ENCODE data around the gene RIPOR3.

Gene RIPOR3, protein sequence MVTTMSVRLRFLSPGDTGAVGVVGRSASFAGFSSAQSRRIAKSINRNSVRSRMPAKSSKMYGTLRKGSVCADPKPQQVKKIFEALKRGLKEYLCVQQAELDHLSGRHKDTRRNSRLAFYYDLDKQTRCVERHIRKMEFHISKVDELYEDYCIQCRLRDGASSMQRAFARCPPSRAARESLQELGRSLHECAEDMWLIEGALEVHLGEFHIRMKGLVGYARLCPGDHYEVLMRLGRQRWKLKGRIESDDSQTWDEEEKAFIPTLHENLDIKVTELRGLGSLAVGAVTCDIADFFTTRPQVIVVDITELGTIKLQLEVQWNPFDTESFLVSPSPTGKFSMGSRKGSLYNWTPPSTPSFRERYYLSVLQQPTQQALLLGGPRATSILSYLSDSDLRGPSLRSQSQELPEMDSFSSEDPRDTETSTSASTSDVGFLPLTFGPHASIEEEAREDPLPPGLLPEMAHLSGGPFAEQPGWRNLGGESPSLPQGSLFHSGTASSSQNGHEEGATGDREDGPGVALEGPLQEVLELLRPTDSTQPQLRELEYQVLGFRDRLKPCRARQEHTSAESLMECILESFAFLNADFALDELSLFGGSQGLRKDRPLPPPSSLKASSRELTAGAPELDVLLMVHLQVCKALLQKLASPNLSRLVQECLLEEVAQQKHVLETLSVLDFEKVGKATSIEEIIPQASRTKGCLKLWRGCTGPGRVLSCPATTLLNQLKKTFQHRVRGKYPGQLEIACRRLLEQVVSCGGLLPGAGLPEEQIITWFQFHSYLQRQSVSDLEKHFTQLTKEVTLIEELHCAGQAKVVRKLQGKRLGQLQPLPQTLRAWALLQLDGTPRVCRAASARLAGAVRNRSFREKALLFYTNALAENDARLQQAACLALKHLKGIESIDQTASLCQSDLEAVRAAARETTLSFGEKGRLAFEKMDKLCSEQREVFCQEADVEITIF

DNA sequence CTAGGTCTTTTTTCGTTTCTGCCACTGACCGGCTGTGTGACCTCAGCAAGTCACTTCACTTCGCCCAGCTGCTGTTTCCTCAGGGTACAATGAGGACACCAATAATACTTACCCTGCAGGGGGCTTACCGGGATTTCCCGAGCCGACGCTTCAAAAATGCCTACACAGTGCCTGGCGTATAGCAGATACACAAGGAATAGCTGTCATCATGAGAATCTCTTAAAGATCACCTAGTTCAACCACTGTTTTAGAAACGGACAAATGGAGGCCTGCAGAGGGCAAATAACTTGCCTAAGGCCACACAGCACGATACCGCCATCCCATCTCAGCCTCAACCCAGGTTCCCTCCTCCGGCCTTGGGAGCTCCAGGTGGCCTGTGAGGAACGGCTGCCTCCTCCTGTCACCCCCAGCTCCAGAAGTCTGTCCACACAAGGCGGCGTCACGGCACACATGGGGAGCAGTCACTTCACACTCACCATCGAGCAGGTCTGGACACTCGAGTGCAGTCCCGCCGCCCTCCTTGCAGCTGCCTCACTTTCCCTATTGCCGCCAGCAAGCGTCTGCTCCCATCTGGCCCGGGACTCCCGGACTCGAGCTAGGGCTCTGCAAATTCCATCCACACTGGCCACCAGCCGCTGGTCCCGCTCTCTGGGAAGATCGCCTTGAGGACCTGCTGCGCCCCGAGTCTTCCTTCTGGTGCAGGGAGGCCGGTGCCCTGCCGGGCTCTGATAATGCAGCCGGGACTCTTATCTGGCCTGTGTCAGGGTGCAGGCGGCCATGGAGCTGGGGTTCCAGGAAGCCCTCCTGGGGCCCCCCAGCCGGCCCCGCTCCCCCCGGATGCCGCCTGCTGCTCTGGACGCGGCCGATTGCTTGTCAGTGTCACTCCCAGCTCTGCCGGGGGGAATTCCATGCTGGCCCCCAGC, at the start of gene RIPOR3:
RIPOR3 (minus strand) TSS at position 893 of the 923 bp plus-strand sequence; CDS start at position 479, 414 bp downstream.
- DNase-seq = no peak

DNA sequence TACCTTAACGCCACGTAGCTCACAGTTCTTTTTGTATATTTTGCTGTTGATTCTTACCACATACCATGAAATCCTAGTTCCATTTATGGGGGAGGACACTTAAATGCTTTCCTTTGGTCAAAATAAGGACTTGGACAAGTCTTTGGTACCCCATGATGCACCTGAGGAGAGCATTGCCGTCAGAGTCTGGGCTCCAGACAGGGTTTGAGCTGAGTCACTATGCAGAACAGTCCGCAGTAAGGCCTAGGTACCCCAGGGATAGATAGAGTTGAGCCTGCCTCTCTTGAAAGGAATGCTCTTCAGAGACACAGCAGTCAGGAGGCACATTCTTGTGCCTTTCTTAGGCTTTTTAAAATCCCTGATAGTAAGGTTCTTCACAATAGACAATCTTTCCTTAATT, 46.0 kb upstream of the RIPOR3 start:
- no peak for DNase-seq

DNA sequence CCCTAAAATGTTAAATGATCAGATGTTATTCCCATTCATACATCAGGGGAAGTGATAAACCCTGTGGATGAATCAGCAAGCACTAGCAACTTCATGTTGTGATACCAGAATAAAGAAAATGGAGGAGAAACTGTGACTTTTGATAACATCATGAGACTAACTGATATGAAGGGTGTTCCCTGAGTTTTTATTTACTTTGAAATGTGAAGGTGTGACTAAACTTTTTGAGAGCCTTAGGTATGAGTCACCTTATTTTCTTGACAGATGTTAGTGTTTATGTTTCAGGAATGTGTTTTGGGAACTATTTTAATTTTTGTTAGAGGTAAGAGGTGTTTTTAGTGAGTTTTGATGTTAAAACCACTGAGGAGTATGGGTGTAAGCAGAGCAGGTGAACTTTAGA, 44.5 kb upstream of the RIPOR3 start:
- peak in 1 of 2 experiments; percentile 80 for DNase-seq

DNA sequence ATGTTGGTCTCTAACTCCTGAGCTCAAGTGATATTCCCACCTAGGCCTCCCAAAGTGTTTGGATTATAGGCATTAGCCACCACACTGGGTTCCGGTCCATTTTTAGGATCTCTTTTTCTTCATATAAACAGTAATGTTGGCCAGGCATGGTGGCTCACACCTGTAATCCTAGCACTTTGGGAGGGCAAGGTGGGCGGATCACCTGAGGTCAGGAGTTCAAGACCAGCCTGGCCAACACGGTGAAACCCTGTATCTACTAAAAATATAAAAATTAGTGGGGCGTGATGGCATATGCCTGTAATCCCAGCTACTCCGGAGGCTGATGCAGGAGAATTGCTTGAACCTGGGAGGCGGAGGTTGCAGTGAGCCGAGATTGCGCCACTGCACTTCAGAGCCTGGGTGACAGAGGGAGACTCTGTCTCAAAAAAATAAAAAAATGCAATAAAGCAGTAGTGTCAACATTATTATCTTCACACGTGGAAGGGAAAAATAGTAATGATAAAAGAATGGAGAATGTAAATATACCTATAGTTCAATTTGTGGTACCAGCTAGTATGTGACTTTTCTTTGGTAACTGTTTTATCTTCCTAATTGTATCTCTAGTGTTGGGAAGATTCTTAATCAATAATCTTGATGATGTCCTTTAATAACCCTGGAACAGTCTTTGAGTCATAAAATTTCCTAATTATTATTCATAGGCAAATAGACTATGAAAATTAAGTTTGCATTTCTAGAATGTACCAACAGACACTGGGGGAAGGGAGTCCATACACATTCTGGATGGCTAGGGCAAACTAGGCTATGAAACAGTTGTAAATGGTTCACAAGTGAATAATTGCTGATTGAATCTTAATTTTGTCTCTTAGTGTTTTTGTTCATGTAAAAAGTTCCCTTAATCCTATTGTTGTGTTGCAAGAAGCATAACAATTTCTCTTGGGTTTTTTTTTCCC, 43.7 kb upstream of the RIPOR3 start:
- no peak for DNase-seq

DNA sequence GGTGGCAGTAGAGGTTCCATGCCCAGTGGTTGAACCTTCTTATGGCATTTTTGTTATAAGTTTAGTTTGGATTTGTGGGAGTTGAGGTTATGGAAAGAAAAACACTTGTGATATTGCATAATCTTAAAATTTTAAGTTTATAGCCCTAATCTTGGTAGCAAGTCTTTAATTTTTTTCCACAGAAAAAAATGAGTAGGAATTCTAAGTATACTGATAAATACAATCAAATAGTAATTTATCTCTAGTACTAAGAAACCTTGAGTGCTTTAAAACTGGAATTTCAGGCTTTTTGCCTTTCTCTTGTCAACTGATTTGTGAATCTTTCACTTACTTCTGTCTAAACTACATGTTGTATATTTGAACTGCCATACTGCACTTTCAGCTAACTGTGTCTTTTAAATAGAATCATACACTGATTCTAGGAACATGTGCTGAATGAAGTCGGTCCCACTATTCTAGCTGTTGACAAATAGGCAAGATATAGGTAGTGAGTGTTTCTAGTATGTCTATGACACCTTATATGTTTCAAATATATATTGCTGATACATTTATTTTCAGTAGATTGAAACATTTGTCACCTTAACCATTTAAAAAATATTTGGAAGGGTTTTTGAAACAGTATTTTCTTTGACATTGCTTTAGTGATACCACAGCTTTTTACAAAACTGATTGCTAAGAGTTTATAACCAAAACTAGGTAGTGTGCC, 42.5 kb upstream of the RIPOR3 start:
- no peak for DNase-seq

DNA sequence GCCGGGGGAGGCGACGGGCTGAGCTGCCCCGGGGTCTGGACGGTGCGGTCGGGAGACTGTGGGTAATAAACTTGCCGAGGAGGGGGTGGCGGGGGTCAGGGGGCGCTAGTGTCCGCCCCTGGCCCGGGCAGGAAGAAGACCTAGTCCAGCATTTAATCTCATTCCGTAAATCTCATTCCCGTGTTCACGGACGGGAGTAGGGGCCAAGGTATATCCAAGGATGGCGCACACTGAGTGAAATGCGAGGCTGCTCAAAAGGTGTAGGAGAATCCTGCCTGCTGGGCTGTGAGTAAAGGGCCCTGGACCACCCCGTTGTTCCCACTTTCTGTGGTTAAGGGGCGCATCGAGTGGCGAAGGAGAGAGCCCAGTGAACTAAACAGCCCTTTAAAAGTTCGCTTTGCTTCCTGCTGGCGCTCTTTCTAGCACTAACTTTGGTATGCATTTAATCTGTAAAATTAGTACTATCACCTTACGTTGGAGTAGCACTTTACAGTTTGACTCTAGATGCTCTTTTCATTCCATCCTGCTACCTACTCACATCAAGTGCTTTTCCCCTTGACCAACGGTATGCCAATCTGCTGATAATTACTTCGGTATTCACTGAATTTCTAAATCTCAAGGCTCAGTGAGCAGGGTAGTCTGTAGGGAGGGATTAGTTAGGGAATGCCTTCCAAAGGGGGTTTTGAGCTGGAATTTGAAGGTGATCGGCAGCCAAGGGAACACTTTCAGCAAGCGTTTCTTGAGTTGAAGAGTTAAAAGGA, 40.8 kb upstream of the RIPOR3 start:
- DNase-seq = peak in 1 of 2 experiments; percentile 36

DNA sequence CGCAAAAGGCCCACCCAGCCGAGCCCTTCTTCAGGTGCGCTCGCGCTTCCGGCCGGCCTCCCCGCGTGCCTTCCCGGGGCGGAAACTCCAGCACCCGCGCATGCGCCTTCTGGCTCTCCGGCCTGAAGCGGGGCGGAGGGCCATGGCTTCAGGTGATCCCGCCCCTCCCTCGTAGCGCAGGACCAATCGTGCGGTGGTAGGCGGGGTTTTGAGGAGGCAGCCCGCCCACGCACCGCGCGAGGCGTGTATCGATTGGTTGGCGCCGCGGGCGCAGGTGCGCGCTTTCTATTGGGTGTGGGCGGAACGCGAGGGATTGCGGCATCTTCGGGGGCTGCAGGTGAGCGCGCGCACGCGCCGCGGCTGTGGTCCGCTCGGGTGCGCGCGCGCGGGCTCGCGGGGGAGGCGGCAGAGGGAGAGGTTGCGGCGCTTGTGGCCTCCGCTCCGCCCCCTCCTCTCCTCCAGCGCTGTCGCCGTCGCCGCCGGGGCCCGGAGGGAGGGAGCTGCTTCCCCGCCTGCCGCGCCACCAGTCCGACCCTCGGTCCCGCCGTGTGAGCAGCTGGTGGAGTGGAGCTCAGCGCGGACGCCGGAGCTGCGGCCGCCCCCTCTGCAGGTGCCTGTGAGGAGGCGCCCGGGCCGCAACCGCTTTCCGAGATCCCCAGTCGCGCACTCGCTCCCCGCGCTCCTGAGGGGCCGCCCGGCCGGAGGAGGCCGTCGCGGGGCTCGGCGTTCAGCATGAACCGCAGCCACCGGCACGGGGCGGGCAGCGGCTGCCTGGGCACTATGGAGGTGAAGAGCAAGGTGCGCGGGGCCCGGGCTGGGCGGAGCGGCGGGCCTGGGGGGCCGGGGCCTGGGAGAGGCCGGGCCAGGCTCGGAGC, 40.0 kb upstream of the RIPOR3 start, which contains the start of gene PARD6B:
PARD6B (plus strand) TSS at position 526 of the 875 bp plus-strand sequence; CDS start at position 733, 207 bp downstream.
- DNase-seq = peak; percentile 94 to 99

DNA sequence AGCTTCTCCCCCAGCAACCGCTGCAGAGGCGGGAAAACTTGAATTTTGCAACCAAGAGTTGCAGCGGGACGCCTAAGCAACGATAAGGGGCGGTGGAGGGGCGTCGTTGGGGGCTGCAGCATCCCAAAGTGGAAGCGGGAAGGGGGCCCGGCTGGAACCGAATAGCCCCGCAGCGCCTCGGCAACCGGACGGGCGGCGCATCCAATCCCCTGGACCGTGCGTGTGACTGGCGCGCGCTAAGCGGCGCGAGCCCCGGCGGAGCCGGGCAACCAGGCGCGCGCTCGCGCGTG, 39.4 kb upstream of the RIPOR3 start:
- DNase-seq = no peak

DNA sequence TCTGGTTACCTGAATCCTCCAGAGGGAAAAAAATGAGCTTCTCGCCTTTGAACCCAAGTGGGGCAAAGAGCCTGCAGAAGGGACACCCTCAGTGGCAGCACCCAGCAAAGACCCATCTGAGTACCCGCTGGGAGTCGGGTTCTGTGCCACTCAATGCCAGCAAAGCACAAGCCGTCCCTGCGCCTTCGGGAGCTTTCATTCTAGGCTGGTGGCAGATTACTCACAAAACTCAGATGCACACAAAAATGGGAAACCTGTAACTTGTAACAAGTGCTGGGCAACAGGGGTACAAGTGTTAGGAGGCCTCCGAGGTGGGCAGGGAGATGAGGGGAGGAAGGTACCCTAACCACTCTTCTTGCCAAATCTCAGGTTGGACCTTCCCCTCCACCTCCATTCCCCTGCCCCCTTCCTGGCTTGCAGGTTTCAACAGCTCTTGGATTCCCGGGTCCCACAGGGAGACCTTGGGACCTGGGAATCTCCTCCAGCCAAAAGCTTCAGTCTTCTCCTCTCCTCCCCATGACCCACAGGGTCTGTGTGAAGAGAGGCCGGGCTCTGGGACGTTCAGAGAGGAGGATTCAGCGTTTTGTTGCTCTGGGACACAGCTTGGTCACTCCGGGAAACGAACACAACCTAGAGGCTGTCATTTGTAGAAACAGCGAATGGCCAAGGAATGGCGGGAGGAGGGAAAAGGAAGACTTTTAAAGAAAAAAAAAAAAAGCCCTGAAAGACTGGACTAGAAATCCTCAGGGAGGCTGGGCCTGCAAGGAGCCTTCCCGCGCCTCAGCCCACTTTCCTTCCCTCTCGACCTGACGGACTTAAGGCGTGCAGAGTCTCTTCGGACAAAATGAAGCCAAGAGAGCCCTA, 38.8 kb upstream of the RIPOR3 start:
- DNase-seq = no peak

DNA sequence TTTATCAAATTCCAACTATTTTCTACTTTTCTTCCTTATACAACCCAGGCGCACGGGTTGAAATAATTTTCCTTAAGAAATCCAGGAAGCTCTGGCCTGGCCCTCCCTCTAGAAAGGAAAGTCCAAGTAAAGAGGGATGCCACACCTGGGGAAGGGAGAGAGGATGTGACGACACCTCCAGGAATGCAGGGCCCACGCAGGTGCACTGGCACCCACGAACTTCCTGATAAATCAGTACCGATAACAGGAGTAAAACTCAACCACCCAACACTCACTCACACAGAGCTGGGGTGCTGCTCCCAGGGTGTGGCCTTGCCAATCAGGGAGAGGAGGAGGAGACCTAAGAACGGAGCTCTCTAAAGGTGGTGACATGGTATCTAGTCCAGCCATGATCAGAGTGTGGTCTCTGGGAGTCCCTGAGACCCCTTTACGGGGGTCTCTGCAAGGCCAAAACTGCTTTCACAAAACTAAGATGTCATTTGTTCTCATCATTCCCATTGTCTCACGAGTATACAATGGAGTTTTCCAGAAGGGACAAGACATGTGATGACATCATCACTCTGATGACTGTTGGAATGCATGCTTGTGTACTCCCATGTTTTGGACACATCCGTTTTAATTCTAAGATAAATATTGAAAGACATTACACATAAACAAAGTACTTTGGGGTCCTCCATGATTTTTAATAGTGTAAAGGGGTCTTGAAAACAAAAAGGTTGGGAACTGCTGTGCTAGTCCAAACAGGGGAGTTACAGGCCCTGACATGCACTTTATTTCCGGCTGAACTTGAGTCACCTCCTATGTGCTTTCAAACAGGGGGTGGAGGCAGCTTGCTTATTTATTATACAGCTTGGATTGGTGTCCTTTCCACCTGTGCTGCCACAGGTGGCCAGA, 37.9 kb upstream of the RIPOR3 start:
- DNase-seq = no peak

DNA sequence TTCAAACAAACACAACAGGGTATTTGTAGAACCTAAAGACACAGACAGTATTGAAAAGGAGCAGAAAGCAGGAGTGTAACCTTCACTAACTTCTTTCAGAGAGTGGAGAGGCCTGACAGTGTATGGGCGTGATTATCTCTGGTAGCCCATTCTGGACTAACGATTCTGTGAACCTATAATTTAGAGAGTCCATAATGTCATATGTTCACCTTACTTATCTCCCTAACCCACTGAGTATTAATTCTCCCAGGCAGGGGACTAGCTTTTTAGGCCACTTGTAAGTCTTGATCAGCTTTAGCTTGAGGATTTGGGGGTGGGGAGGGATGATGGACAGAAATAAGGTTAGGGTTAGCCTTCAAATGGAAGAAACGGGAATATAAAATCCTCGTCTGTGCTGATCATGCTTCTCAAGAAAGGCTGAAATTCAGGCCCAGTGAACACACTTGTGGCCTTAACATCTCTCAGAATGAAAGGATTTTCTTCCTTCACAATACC, 37.2 kb upstream of the RIPOR3 start:
- no peak for DNase-seq

DNA sequence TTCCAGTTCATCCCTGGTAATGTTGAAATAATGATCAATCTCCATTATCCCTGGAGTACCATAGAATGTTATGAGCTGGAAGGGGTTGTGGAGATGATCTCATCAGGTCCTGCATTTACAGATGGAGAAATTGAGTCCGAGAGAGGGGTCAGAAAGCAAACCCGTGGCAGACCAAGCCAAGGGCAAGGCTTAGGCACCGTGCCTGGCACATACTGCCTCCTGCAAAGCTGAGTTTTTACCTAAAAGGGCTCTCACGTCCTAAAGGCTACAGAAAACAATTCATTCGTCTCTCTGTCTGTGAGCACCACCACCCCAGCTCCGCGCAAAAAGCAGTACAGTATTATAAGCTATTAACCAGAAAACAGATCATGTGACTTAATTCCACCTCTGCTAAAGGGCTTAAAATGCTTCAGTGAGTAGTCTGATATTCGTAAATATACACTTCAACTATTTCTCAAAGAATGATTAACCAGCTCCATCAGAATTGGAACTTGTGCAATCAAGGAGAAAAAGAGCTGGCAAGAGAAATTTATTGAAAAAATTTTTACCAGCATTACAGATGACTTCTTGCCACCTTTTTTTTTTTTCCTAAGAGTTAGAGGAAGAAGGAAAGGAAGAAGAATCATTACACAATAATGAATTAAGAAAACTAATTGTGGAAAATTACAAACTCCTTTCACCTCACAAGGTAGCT, 36.6 kb upstream of the RIPOR3 start:
- DNase-seq = no peak

DNA sequence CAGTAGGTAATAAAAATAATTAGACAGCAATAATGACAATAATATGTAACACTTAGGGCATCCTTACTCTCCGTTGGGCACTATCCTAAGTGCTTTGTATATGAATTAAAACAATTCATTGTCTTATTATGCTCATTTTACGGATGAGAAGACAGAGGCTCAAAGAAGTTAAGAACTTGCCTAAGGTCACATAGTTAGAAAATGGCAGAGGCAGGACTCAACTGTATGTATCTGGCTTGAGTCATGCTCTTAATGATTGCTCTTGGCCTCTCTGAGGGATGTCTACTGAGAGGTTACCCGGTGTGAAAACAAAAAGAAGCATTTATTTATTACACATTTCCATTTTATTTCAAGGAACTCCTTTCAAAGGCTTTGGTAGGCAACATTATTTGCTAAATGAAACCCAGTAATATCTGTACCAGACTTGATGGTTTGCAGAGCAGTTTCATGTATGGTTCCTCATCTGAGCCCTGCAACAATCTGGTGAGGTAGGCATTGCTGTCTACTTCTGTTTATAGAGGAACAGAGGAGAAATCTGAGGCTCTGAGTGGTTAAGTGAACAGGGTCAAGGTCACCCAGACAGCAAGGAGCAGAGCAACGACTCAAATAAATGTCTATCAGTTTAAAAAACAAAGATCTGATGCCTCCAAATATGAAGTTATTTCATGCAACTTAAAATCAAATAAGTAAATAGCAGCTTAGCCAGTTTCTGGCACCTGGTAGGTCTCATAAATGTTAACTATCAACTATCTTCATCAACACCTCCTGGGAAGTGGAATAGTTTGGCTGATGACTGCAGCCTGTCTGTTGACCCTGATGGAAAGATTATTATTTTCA, 35.8 kb upstream of the RIPOR3 start:
- no peak for DNase-seq

DNA sequence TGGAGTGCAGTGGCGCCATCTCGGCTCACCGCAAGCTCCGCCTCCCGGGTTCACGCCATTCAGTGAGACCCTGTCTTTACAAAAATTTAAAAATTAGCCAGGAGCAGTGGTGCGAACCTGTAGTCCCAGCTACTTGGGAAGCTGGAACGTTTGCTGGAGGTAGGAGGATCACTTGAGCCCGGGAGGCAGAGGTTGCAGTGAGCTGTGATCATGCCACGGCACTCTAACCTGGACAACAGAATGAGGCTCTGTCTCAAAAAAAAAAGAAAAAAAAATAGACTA, 34.3 kb upstream of the RIPOR3 start:
- DNase-seq = no peak
